Measurements from ENCODE around the gene LMAN2. TPM values are rescaled to one million over a fixed set of nuclear protein-coding genes. Genes with fewer than 3 reads are reported as not detected.
"Not testable (repeated sequence)": the region's sequence is repeated elsewhere in the genome, so short reads cannot be mapped to it uniquely, and the experiment has no call there.

Gene LMAN2
- total and polyA plus RNA-seq, 8 donors, result 101 to 155 (median 108) TPM

DNA sequence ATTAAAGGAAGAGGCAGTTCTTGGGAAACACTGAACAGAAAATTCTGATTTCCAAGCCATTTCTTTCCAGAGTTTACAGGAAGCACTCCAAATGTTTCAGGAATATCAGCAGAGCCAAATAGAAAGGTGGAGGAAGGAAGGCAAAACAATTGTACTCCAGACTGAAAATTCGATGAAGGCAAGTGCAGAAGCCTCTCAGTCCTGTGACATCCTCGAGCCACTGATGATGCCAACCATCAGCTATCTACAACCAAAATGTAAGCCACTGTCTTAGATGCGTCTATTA lies 2.2 kb downstream of the LMAN2 start:
- Histone ChIP-seq H3K36me3 (peaks cover 0 to 52% of the 10 kb centered on the region in 2 donors), H3K4me1 (peaks cover 16 to 59% of the 10 kb centered on the region in 2 donors), H3K27me3 (no peaks in the 10 kb centered on the region), H3K9me3 (no peaks in the 10 kb centered on the region), H3K27ac (no peak overlapping the region), H3K4me3 (peak overlapping the region in 1 of 2 donors; percentile 91)
- no peak for ATAC-seq
- intact Hi-C loops (cut with DNase I), result no loop called here
- TF ChIP-seq, protein P1, sequence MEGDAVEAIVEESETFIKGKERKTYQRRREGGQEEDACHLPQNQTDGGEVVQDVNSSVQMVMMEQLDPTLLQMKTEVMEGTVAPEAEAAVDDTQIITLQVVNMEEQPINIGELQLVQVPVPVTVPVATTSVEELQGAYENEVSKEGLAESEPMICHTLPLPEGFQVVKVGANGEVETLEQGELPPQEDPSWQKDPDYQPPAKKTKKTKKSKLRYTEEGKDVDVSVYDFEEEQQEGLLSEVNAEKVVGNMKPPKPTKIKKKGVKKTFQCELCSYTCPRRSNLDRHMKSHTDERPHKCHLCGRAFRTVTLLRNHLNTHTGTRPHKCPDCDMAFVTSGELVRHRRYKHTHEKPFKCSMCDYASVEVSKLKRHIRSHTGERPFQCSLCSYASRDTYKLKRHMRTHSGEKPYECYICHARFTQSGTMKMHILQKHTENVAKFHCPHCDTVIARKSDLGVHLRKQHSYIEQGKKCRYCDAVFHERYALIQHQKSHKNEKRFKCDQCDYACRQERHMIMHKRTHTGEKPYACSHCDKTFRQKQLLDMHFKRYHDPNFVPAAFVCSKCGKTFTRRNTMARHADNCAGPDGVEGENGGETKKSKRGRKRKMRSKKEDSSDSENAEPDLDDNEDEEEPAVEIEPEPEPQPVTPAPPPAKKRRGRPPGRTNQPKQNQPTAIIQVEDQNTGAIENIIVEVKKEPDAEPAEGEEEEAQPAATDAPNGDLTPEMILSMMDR (IDR thresholded peaks at IDR 0.05), result no peak
- no peak for DNase-seq

DNA sequence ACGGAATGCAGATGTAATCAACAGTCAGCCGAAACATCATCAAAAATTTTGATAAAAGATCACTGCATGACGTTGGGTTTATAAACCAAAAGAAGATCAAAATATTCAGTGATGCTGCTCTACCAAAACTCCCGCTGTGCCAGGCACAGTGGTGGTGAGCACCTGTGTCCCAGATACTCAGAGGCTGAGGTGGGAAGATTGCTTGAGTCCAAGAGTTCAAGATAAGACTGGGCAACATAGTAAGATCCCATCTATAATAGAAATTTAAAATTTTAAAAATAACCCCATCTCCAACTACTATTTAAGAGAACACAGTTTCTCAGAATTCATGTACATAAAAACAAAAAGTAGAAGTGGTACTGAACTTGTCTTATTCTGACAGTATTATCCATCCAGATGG lies 3.8 kb downstream of the LMAN2 start:
- Histone ChIP-seq H3K27me3 (no peaks in the 10 kb centered on the region), H3K4me1 (peaks cover 16 to 58% of the 10 kb centered on the region in 2 donors), H3K36me3 (peaks cover 0 to 64% of the 10 kb centered on the region in 2 donors), H3K9me3 (no peaks in the 10 kb centered on the region), H3K4me3 (no peak overlapping the region), H3K27ac (no peak overlapping the region)
- ATAC-seq (no peak), DNase-seq (peak in 1 of 4 donors; percentile 5)
- TF ChIP-seq, protein P1 (IDR thresholded peaks at IDR 0.05), result no peak
- intact Hi-C loops (cut with DNase I), result no loop called here

DNA sequence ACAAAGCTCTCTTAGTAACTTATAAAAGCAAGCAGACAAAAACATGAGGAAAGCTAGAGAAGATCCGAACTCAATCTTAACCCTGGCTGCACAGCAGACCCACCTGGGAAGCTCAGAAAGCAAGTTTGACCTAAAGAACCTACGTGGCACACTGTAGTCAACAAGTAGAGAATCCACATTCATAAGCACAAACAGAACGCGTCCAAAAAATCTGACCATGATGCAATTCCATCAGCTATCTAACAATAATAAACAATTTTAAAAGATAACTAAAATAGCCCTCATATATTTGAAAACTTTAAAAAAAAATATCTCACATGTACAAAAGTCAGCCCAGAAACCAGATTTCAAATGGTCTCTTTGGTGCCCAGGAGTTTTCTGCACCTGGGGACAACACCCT lies 4.6 kb downstream of the LMAN2 start:
- TF ChIP-seq, protein P1 (IDR thresholded peaks at IDR 0.05), result no peak
- Histone ChIP-seq H3K27me3 (no peaks in the 10 kb centered on the region), H3K4me1 (peaks cover 13 to 51% of the 10 kb centered on the region in 2 donors), H3K27ac (no peak overlapping the region), H3K9me3 (no peaks in the 10 kb centered on the region), H3K36me3 (peaks cover 0 to 72% of the 10 kb centered on the region in 2 donors), H3K4me3 (no peak overlapping the region)
- ATAC-seq (no peak), DNase-seq (no peak)
- intact Hi-C loops (cut with DNase I), result no loop called here

DNA sequence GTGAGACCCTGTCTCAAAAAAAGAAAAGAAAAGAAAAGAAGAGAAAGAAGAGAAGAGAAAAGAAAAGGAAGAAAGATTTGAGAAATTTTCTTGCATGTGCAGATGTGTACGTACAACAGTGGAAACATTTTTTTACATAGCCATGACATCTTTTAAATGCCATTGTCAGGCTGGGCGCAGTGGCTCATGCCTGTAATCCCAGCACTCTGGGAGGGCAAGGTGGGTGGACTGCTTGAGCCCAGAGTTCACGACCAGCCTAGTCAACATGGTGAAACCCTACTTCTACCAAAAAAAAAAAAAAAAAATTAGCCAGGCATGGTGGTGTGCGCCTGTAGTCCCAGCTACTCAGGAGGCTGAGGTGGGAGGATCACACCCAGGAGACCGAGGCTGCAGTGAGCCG lies 6.6 kb downstream of the LMAN2 start:
- intact Hi-C loops (cut with DNase I), result no loop called here
- H3K27ac ChIP-seq, result no peak overlapping the region
- no peaks in the 10 kb centered on the region for H3K27me3 ChIP-seq
- H3K9me3 ChIP-seq, result no peaks in the 10 kb centered on the region
- no peak overlapping the region for H3K4me3 ChIP-seq
- ATAC-seq, result no peak
- TF ChIP-seq, protein P1 (IDR thresholded peaks at IDR 0.05), result no peak
- H3K36me3 ChIP-seq, result peaks cover 0 to 83% of the 10 kb centered on the region in 2 donors
- DNase-seq, result peak in 2 of 4 donors; percentile 0 to 9
- peaks cover 2 to 47% of the 10 kb centered on the region in 2 donors for H3K4me1 ChIP-seq

DNA sequence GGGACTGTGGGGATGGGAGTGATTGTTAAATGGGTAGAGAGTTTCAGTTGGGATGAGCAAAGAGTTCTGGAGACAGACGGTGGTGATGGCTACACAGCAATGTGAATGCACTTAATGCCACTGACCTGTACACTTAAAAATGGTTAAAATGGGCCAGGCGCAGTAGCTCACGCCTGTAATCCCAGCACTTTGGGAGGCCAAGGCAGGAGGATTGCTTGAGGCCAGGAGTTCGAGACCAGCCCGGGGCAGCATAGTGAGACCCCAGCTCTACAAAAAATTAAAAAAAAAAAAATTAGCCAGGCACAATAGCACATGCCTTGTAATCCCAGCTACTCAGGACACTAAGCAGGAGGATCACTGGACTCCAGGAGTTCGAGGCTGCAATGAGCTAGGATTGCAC lies 7.7 kb downstream of the LMAN2 start:
- TF ChIP-seq, protein P1 (IDR thresholded peaks at IDR 0.05), result no peak
- no peak for DNase-seq
- ATAC-seq, result no peak
- no peaks in the 10 kb centered on the region for H3K27me3 ChIP-seq
- intact Hi-C loops (cut with DNase I), result no loop called here
- no peaks in the 10 kb centered on the region for H3K9me3 ChIP-seq
- no peak overlapping the region for H3K27ac ChIP-seq
- H3K4me1 ChIP-seq, result peaks cover 0 to 42% of the 10 kb centered on the region in 2 donors
- peaks cover 0 to 77% of the 10 kb centered on the region in 2 donors for H3K36me3 ChIP-seq
- H3K4me3 ChIP-seq, result no peak overlapping the region

DNA sequence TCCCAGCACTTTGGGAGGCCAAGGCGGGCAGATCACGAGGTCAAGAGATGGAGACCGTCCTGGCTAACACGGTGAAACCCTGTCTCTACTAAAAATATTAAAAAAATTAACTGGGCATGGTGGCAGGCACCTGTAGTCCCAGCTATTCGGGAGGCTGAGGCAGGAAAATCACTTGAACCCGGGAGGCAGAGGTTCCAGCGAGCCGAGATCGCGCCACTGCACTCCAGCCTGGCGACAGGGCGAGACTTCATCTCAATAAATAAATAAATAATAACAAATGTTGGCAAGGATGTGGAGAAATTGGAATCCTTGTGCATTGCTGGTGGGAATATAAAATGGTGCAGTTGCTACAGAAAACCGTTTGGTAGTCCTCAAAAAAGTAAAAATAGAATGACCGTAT lies 8.5 kb downstream of the LMAN2 start:
- ATAC-seq; H3K27me3 ChIP-seq; H3K27ac ChIP-seq; H3K4me3 ChIP-seq; intact Hi-C loops (cut with DNase I); H3K9me3 ChIP-seq: not testable (repeated sequence)
- Histone ChIP-seq H3K4me1 (peaks cover 0 to 41% of the 10 kb centered on the region in 2 donors), H3K36me3 (peaks cover 0 to 80% of the 10 kb centered on the region in 2 donors)
- peak in 1 of 4 donors; percentile 19 for DNase-seq
